WTC11 (cell line): Measurements from ENCODE around the gene DNAL4. TPM values are rescaled to one million over a fixed set of nuclear protein-coding genes. Genes with fewer than 3 reads are reported as not detected.

Source experiments
- ATAC-seq: fragments of 200-7000 bp; cut with Tn5 transposase; 2 replicates; pipeline ENCODE4 v1.10.0; 2021; ENCODE audit warnings: mild to moderate bottlenecking, moderate library complexity
- CTCF ChIA-PET: fragments of 300-600 bp; sonication (Branson Sonifier 250); formaldehyde crosslinking; loops from one replicate; lab custom pipeline; 2021; ENCODE audit warnings: antibody characterized with exemption; lab: Charles Lee
- POLR2A ChIA-PET: fragments of 350-600 bp; sonication (Branson Sonifier 250); formaldehyde crosslinking; loops from one replicate; lab custom pipeline; 2021; ENCODE audit warnings: antibody characterized with exemption; lab: Charles Lee
- DNase-seq: peaks from one replicate; pipeline ENCODE4 v3.0.0; 2021; ENCODE audit warnings: low spot score
- H3K27ac Mint-ChIP-seq: 2 replicates; pipeline ENCODE4 v1.8.0; 2021; ENCODE audit warnings: mixed read lengths
- H3K27me3 Mint-ChIP-seq: 2 replicates; pipeline ENCODE4 v1.8.0; 2021; ENCODE audit warnings: low read depth, mild to moderate bottlenecking, moderate library complexity, mixed read lengths
- H3K36me3 Mint-ChIP-seq: 2 replicates; pipeline ENCODE4 v1.8.0; 2021; ENCODE audit warnings: mixed read lengths
- H3K4me1 Mint-ChIP-seq: 2 replicates; pipeline ENCODE4 v1.8.0; 2022; ENCODE audit warnings: mixed read lengths
- H3K4me3 Mint-ChIP-seq: 2 replicates; pipeline ENCODE4 v1.8.0; 2021; ENCODE audit warnings: mild to moderate bottlenecking, moderate library complexity, mixed read lengths
- H3K9me3 Mint-ChIP-seq: 2 replicates; pipeline ENCODE4 v1.8.0; 2021; ENCODE audit warnings: mixed read lengths
- ARID4B ChIP-seq: sonication (generic); formaldehyde crosslinking; IDR thresholded peaks from 2 replicates; pipeline ENCODE4 v1.8.0; 2023; ENCODE audit warnings: missing genetic modification reagents, mild to moderate bottlenecking, borderline replicate concordance
- ATF2 ChIP-seq: sonication (generic); formaldehyde crosslinking; IDR thresholded peaks from 2 replicates; pipeline ENCODE4 v1.8.1; 2022; ENCODE audit warnings: low read depth, missing genetic modification reagents, borderline replicate concordance
- CDX4 ChIP-seq: fragments of 250-450 bp; sonication (Bioruptor Pico); IDR thresholded peaks from 2 replicates; pipeline ENCODE4 v1.9.0; 2021; ENCODE audit warnings: moderate library complexity, mild to moderate bottlenecking, inconsistent platforms, borderline replicate concordance
- CTCF ChIP-seq: fragments of 200-600 bp; IDR thresholded peaks from 2 replicates; pipeline ENCODE4 v1.8.0; 2022; ENCODE audit warnings: antibody characterized with exemption
- ELF4 ChIP-seq: sonication (generic); formaldehyde crosslinking; IDR thresholded peaks from 2 replicates; pipeline ENCODE4 v1.8.1; 2022; ENCODE audit warnings: low read depth, mild to moderate bottlenecking, moderate library complexity, missing genetic modification reagents
- GABPB1 ChIP-seq: sonication (generic); formaldehyde crosslinking; IDR thresholded peaks from 2 replicates; pipeline ENCODE4 v1.8.1; 2023; ENCODE audit warnings: mild to moderate bottlenecking, missing genetic modification reagents
- JAZF1 ChIP-seq: fragments of 250-450 bp; sonication (Bioruptor Pico); IDR thresholded peaks from 2 replicates; pipeline ENCODE4 v1.9.0; 2021; ENCODE audit warnings: moderate library complexity, mild to moderate bottlenecking, inconsistent platforms
- MXD4 ChIP-seq: fragments of 250-450 bp; sonication (Bioruptor Pico); IDR thresholded peaks from 2 replicates; pipeline ENCODE4 v1.8.0; 2021; ENCODE audit warnings: mild to moderate bottlenecking, moderate library complexity, borderline replicate concordance
- MYBL2 ChIP-seq: sonication (generic); formaldehyde crosslinking; IDR thresholded peaks from 2 replicates; pipeline ENCODE4 v1.8.1; 2023; ENCODE audit warnings: mild to moderate bottlenecking, moderate library complexity, missing genetic modification reagents
- SMAD3 ChIP-seq: sonication (generic); formaldehyde crosslinking; IDR thresholded peaks from 2 replicates; pipeline ENCODE4 v1.8.0; 2022; ENCODE audit warnings: missing genetic modification reagents, mild to moderate bottlenecking, borderline replicate concordance
- USF1 ChIP-seq: sonication (generic); formaldehyde crosslinking; IDR thresholded peaks from 2 replicates; pipeline ENCODE4 v1.8.0; 2022; ENCODE audit warnings: mild to moderate bottlenecking, missing genetic modification reagents
- ZNF281 ChIP-seq: sonication (generic); formaldehyde crosslinking; IDR thresholded peaks from 2 replicates; pipeline ENCODE4 v1.8.0; 2023; ENCODE audit warnings: mild to moderate bottlenecking, missing genetic modification reagents
- ZNF396 ChIP-seq: fragments of 250-450 bp; sonication (Bioruptor Pico); IDR thresholded peaks from 2 replicates; pipeline ENCODE4 v1.8.0; 2021; ENCODE audit warnings: mild to moderate bottlenecking, moderate library complexity, borderline replicate concordance
- total RNA-seq: library from RNA; stranded (reverse); gene quantifications from 3 replicates; pipeline ENCODE4 v1.2.3, GENCODE V29; 2021
- TF ChIP-seq, protein P1 (sequence below): fragments of 250-450 bp; sonication (Bioruptor Pico); IDR thresholded peaks from 2 replicates; pipeline ENCODE4 v1.9.0; 2021; ENCODE audit warnings: mild to moderate bottlenecking
- TF ChIP-seq, protein P2 (sequence below): fragments of 250-450 bp; sonication (Bioruptor Pico); conservative IDR thresholded peaks from 2 replicates; pipeline ENCODE4 v1.9.0; 2021; ENCODE audit warnings: mild to moderate bottlenecking

DNAL4 gene
- total RNA-seq, 1 experiment from 2014 or later, result 11.8 TPM

DNA sequence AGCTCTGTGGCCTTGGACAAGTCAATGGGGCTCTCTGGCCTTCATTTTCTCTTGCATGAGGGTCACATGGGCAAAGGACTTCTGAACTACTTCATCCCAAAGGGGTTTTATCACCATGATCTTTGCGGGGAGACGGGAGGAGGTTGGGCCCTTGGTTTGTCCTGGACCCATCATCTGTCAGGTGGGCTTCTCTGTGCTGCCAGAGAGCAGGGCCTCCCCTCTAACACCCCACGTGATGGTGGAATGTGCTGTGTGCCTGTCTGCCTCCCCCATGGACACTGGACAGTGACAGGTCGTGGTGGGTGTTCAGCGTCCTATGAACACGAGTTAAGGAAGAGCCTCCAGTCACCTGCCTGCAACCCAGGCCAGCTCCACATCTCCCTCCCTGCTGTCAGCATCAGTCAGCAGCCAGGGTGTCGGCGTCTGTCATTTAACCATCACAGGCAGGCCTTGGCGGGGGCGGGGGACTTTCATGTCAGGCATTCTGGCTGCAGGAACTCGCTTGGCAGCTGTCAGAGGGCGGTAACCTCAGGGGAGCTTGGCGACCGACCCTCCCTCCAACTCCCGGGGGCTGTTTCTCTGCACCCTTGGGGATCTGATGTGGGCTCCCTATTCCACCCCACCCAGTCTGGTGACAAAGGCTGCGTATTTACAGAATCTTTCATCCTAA, 35.5 kb downstream of the DNAL4 start (continued):
- TF ChIP-seq ARID4B (CRISPR knock-in tag), result no peak
- TF ChIP-seq, all 79 proteins: peak for 0

- DNase-seq, result no peak
- H3K9me3 Mint-ChIP-seq, result no peaks in the 10 kb centered on the region
- ATAC-seq, result no peak
- ChIA-PET CTCF (interaction anchor here (1.4 to 2.7 kb wide), 4 partner anchors 9 to 24 kb away, joined by 3 to 14 read pairs (median 8); no protein-coding TSS in a partner anchor), POLR2A (no interaction called here)
- no peaks in the 10 kb centered on the region for H3K36me3 Mint-ChIP-seq
- TF ChIP-seq CDX4, result no peak
- no peak for TF ChIP-seq JAZF1 (CRISPR knock-in tag)
- no peak overlapping the region; the same call in 1 of the 2 replicates for H3K4me3 Mint-ChIP-seq
- peaks cover 19% of the 10 kb centered on the region for H3K4me1 Mint-ChIP-seq
- no peak overlapping the region for H3K27ac Mint-ChIP-seq
- peaks cover 11% of the 10 kb centered on the region for H3K27me3 Mint-ChIP-seq
These were observed 36.5 kb downstream of the DNAL4 start for GRCh38 chr22:38757464-38757757.

- DNase-seq (no peak), ATAC-seq (no peak)
- Mint-ChIP-seq H3K27ac (peak overlapping the region; percentile 20; the same call in 1 of the 2 replicates), H3K4me1 (peaks cover 19% of the 10 kb centered on the region), H3K27me3 (peaks cover 11% of the 10 kb centered on the region), H3K9me3 (no peaks in the 10 kb centered on the region), H3K4me3 (peak overlapping the region; percentile 71), H3K36me3 (no peaks in the 10 kb centered on the region)
- ChIA-PET POLR2A (no interaction called here), CTCF (interaction anchor here (0.9 to 2.7 kb wide), 8 partner anchors 9 to 113 kb away, joined by 3 to 14 read pairs (median 4); no protein-coding TSS in a partner anchor)
- TF ChIP-seq ZNF281 (no peak), MXD4 (no peak), CTCF (no peak), GABPB1 (CRISPR knock-in tag) (no peak), SMAD3 (CRISPR knock-in tag) (no peak), ELF4 (CRISPR knock-in tag) (no peak), USF1 (CRISPR knock-in tag) (no peak), MYBL2 (CRISPR knock-in tag) (no peak), ZNF396 (CRISPR knock-in tag) (no peak), ATF2 (CRISPR knock-in tag) (no peak)
- TF ChIP-seq, protein P1, sequence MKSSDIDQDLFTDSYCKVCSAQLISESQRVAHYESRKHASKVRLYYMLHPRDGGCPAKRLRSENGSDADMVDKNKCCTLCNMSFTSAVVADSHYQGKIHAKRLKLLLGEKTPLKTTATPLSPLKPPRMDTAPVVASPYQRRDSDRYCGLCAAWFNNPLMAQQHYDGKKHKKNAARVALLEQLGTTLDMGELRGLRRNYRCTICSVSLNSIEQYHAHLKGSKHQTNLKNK (CRISPR knock-in tag), result no peak
- TF ChIP-seq, protein P2, sequence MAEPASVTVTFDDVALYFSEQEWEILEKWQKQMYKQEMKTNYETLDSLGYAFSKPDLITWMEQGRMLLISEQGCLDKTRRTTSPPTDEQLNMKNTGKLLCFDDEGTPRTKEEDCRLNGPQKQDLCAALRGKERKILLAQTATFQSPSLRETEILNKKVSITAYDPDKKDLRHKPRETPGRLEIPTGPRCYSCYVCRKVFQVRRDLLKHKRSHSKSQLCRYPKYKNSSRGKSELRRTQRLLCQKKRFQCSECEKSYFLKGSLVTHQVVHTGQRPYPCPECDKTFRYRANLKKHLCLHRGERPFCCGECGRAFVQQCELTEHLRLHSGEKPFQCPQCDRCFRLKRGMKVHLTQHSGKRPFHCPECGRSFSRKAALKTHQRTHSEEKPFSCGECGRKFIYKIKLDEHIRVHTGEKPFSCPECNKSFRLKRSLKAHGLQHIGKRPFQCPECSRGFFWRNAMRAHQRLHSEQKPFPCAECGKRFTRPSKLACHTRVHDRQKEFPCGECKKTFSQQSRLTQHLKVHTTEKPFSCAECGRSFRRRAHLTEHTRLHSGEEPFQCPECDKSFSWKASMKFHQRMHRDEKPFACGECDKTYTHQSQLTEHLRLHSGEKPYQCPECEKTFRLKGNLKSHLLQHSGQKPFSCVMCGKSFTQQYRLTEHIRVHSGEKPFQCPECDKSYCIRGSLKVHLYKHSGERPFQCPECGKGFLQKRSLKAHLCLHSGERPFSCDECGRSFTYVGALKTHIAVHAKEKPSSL (CRISPR knock-in tag), result no peak
These were observed 37.1 kb downstream of the DNAL4 start for GRCh38 chr22:38756711-38757463.
